Mesenchymal stem cell (in vitro differentiated cells and primary cell): ENCODE data around the gene CD302.

Experiments used
- DNase-seq: peaks from one replicate; pipeline ENCODE4 v3.0.0-alpha.2; 2013
- H2AFZ ChIP-seq: one replicate; pipeline ENCODE4 v1.6.1; 2013; ENCODE audit warnings: low read depth, mild to moderate bottlenecking, control low read depth, inconsistent platforms, low read length, moderate library complexity
- H2AK5ac ChIP-seq: 2 replicates; pipeline ENCODE4 v1.6.1; 2013; ENCODE audit warnings: low read length, moderate library complexity, mild to moderate bottlenecking, inconsistent platforms; ENCODE audit not compliant: severe bottlenecking
- H2BK120ac ChIP-seq: one replicate; pipeline ENCODE4 v1.6.1; 2013; ENCODE audit warnings: low read depth, mild to moderate bottlenecking, inconsistent platforms, low read length, moderate library complexity
- H2BK12ac ChIP-seq, 2 experiments: one replicate each; pipeline ENCODE4 v1.6.1; 2013; ENCODE audit warnings: inconsistent platforms in 2 of 2, low read length in 2 of 2, mild to moderate bottlenecking in 2 of 2, moderate library complexity in 2 of 2, control low read depth in 1 of 2
- H2BK15ac ChIP-seq: one replicate; pipeline ENCODE4 v1.6.1; 2013; ENCODE audit warnings: mild to moderate bottlenecking, low read depth, inconsistent platforms; ENCODE audit not compliant: poor library complexity, severe bottlenecking
- H2BK5ac ChIP-seq: 2 replicates; pipeline ENCODE4 v1.6.1; 2013; ENCODE audit warnings: low read depth, mild to moderate bottlenecking, low read length, control low read depth, inconsistent platforms; ENCODE audit not compliant: poor library complexity, severe bottlenecking
- H3K14ac ChIP-seq, 2 experiments: one replicate each; pipeline ENCODE4 v1.6.1; 2013; ENCODE audit warnings: inconsistent platforms in 2 of 2, low read length in 2 of 2, control low read depth in 1 of 2, mild to moderate bottlenecking in 1 of 2, moderate library complexity in 1 of 2
- H3K18ac ChIP-seq, 2 experiments: one replicate each; pipeline ENCODE4 v1.6.1; 2013; ENCODE audit warnings: inconsistent platforms in 2 of 2, low read length in 2 of 2, control low read depth in 1 of 2, low read depth in 1 of 2, mild to moderate bottlenecking in 1 of 2
- H3K23ac ChIP-seq, 2 experiments: one replicate each; pipeline ENCODE4 v1.6.1; 2013; ENCODE audit warnings: inconsistent platforms in 2 of 2, low read length in 2 of 2, mild to moderate bottlenecking in 2 of 2, moderate library complexity in 2 of 2, control low read depth in 1 of 2
- H3K27ac ChIP-seq: 2 replicates; pipeline ENCODE4 v1.5.1; 2013; ENCODE audit warnings: mild to moderate bottlenecking, moderate library complexity, low read length, control low read depth, inconsistent platforms; ENCODE audit not compliant: poor library complexity, severe bottlenecking
- H3K27me3 ChIP-seq, 2 experiments: 2 replicates each; pipeline versions ENCODE4 v1.6.1 to v1.7.0; 2013; ENCODE audit warnings: low read length in 2 of 2, mild to moderate bottlenecking in 2 of 2, moderate library complexity in 2 of 2, control low read depth in 1 of 2, inconsistent platforms in 1 of 2; ENCODE audit not compliant: control insufficient read depth in 1 of 2, insufficient read depth in 1 of 2
- H3K36me3 ChIP-seq, 2 experiments: 2 replicates each; pipeline versions ENCODE4 v1.6.1 to v1.7.0; 2013; ENCODE audit warnings: low read length in 2 of 2, control low read depth in 1 of 2, inconsistent platforms in 1 of 2, low read depth in 1 of 2, mild to moderate bottlenecking in 1 of 2; ENCODE audit not compliant: insufficient read depth in 2 of 2, control insufficient read depth in 1 of 2
- H3K4ac ChIP-seq, 2 experiments: one replicate each; pipeline ENCODE4 v1.6.1; 2013; ENCODE audit warnings: inconsistent platforms in 2 of 2, low read length in 2 of 2, mild to moderate bottlenecking in 2 of 2, moderate library complexity in 2 of 2, control low read depth in 1 of 2, low read depth in 1 of 2
- H3K4me1 ChIP-seq: 2 replicates; pipeline ENCODE4 v1.6.1; 2013; ENCODE audit warnings: low read depth, low read length, control low read depth; ENCODE audit not compliant: control insufficient read depth, insufficient read depth
- H3K4me2 ChIP-seq: 2 replicates; pipeline ENCODE4 v1.6.1; 2013; ENCODE audit warnings: low read length, mild to moderate bottlenecking, inconsistent platforms; ENCODE audit not compliant: poor library complexity, severe bottlenecking
- H3K4me3 ChIP-seq, 2 experiments: 2 replicates each; pipeline versions ENCODE4 v1.5.1 to v1.7.0; 2013; ENCODE audit warnings: low read length in 2 of 2, mild to moderate bottlenecking in 2 of 2, control low read depth in 1 of 2, low read depth in 1 of 2; ENCODE audit not compliant: insufficient read depth in 1 of 2
- H3K79me1 ChIP-seq: replicated peaks from 2 replicates; pipeline ENCODE4 v1.6.1; 2013; ENCODE audit warnings: mild to moderate bottlenecking, control low read depth, low read length, inconsistent platforms; ENCODE audit not compliant: poor library complexity, severe bottlenecking
- H3K9ac ChIP-seq: 2 replicates; pipeline ENCODE4 v1.7.0; 2013; ENCODE audit warnings: mild to moderate bottlenecking, low read length, moderate library complexity
- H3K9me3 ChIP-seq: 2 replicates; pipeline ENCODE4 v1.7.0; 2013; ENCODE audit warnings: mild to moderate bottlenecking, low read length; ENCODE audit not compliant: control insufficient read depth
- H4K8ac ChIP-seq: one replicate; pipeline ENCODE4 v1.6.1; 2013; ENCODE audit warnings: inconsistent platforms, mild to moderate bottlenecking, low read length, moderate library complexity
- H4K91ac ChIP-seq: one replicate; pipeline ENCODE4 v1.6.1; 2013; ENCODE audit warnings: mild to moderate bottlenecking, low read length, inconsistent platforms
- WGBS: methylation state at CpG from one replicate; pipeline ENCODE4 v1.1.7; 2013; ENCODE audit warnings: mixed read lengths; 5-methylcytosine and 5-hydroxymethylcytosine counted together

Gene CD302

DNA sequence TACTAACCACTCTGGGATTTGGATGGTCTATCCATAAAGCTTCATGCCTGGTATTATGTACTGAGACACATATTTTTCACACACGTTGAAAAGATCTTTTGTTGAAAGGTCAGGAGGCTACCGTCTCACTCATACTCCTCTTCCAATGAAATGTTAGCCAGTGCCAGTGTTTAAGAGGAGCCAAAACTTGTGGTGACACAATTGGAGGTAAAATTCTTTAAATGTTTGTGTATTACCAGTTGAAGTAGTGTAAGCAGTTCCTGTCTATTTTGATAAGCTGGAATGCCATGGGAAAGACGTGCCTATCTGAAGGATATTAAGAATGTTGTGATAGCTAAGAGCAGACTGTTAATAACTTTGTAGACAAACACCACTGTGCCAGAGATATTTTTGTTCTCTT lies 53.6 kb downstream of the CD302 start:
- Histone ChIP-seq H2AK5ac (no peak overlapping the region), H3K4me1 (peaks cover 3% of the 10 kb centered on the region)

DNA sequence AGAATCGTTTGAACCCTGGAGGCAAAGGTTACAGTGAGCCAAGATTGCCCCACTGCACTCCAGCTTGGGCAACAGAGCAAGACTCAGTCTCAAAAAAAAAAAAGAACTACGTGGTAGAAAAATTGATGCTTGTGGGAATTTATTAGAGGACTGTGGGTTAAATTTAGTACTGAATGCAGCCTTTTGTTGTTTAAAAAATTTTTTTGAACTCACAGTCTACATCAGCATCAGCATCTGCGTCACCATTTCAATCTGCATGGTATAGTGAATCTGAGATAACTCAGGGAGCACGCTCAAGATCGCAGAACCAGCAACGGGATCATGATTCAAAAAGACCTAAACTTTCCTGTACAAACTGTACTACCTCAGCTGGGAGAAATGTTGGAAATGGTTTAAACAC lies 55.2 kb downstream of the CD302 start:
- Histone ChIP-seq H3K9ac (no peak overlapping the region), H3K4me2 (no peak overlapping the region), H3K27me3 (no peaks in the 10 kb centered on the region), H2AK5ac (no peak overlapping the region), H2AFZ (no peak overlapping the region), H4K8ac (no peak overlapping the region), H4K91ac (no peak overlapping the region), H3K79me1 (no peaks in the 10 kb centered on the region), H3K4ac (no peak overlapping the region), H2BK120ac (no peak overlapping the region), H2BK5ac (no peak overlapping the region), H3K27ac (no peak overlapping the region), H3K4me3 (no peak overlapping the region), H3K9me3 (no peaks in the 10 kb centered on the region), H3K18ac (no peak overlapping the region), H2BK15ac (no peak overlapping the region), H3K14ac (no peak overlapping the region), H2BK12ac (no peak overlapping the region), H3K36me3 (peaks cover 20 to 95% of the 10 kb centered on the region in 2 experiments), H3K23ac (no peak overlapping the region), H3K4me1 (peaks cover 8% of the 10 kb centered on the region)
- no peak for DNase-seq
- WGBS, result 100% methylated on average over 5 of the region's 6 CpGs

More for the DNA sequence above, 53.6 kb downstream of the CD302 start:
- Histone ChIP-seq H4K91ac (no peak overlapping the region), H2BK5ac (no peak overlapping the region), H3K79me1 (peaks cover 4% of the 10 kb centered on the region), H3K36me3 (peaks cover 13 to 95% of the 10 kb centered on the region in 2 experiments), H3K4me3 (no peak overlapping the region), H3K4me2 (no peak overlapping the region), H2BK120ac (no peak overlapping the region), H3K9ac (no peak overlapping the region), H2AFZ (no peak overlapping the region), H2BK12ac (no peak overlapping the region), H3K18ac (no peak overlapping the region), H3K27me3 (no peaks in the 10 kb centered on the region), H3K14ac (no peak overlapping the region), H3K27ac (peak overlapping the region; percentile 18), H3K4ac (no peak overlapping the region), H3K23ac (no peak overlapping the region), H3K9me3 (no peaks in the 10 kb centered on the region), H4K8ac (no peak overlapping the region), H2BK15ac (no peak overlapping the region)
- 70% methylated on average over 3 of the region's 3 CpGs for WGBS
- DNase-seq, result no peak

DNA sequence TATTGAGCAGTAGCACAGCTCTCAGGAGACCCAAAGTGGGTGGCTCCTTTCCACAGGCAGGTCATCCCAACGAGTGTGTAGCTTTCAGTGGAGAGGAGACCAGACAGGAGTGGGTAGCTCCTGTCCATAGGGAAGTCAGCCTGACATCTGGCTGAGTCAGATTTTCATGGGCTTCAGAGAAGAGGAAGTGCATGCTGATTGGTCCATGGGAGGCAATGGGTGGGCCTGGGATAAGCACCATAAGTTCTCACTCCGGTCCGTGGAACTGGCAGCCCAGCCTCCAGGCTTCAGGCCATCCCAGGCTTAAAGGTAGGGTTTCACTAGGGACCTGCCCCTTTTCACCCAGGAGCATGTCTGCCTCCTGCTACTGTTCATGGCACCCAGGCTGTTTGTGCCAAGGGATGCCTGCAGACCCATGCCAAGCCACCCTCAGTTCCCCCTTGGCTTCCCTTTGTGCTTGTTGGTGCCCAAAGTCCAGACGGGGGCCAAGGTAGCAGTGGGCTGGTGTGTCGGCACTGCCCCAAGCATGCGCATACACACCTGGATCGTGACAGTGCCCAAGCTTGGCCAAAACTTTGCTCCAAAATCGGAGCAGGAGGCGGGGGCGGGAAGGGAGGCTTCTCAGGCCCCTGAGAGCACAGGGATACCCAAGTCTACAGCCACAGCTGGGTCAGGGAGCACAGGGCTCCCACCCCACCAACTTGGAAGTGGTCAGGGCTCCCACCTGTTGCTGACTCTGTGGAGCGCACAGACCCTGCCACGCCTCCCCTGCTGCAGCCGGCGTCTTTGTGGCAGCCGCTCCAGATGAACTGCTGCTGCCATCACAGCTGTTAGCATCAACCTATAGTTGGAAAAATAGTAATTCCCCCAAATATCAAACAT lies 59.3 kb downstream of the CD302 start:
- Histone ChIP-seq H3K36me3 (peaks cover 27 to 98% of the 10 kb centered on the region in 2 experiments), H4K91ac (no peak overlapping the region), H3K9ac (no peak overlapping the region), H3K18ac (no peak overlapping the region), H3K4me3 (no peak overlapping the region), H2BK5ac (no peak overlapping the region), H2BK12ac (no peak overlapping the region), H3K4me1 (peaks cover 5% of the 10 kb centered on the region), H3K79me1 (peaks cover 4% of the 10 kb centered on the region), H3K23ac (peak overlapping the region in 1 of 2 experiments; percentile 3), H2AFZ (no peak overlapping the region), H2BK120ac (no peak overlapping the region), H2AK5ac (no peak overlapping the region), H3K27me3 (no peaks in the 10 kb centered on the region), H3K14ac (no peak overlapping the region), H2BK15ac (no peak overlapping the region), H3K4me2 (no peak overlapping the region), H3K27ac (no peak overlapping the region), H3K9me3 (no peaks in the 10 kb centered on the region), H3K4ac (no peak overlapping the region), H4K8ac (peak overlapping the region; percentile 10)
- WGBS, result 95% methylated on average over 15 of the region's 15 CpGs
- DNase-seq, result no peak

DNA sequence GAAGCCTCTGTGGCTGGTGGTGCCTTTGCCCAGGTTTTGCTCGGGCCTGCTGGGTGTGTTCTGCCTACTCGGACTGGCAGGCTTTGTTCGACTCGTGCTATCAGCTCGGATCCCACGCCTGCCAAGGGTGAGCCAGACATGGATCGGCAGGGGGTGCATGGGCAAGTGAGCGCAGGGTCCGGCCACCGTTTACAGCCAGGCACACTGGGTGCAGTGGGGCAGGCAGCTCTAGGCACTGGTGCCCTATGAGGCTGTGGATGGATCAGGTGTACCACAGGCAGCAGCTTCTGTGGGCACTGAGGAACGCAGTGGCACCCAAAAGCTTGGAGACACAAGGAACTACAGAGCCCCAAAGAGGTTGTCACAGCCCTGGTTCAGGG lies 60.1 kb downstream of the CD302 start:
- peaks cover 7% of the 10 kb centered on the region for H3K4me1 ChIP-seq
- H4K91ac ChIP-seq, result no peak overlapping the region
- no peak overlapping the region for H3K4me3 ChIP-seq
- no peak overlapping the region for H2BK15ac ChIP-seq
- H3K79me1 ChIP-seq, result peaks cover 4% of the 10 kb centered on the region
- H3K14ac ChIP-seq, result no peak overlapping the region
- WGBS, result 99% methylated on average over 11 of the region's 11 CpGs
- no peak overlapping the region for H2AFZ ChIP-seq
- H3K4me2 ChIP-seq, result no peak overlapping the region
- H2BK120ac ChIP-seq, result no peak overlapping the region
- no peak overlapping the region for H4K8ac ChIP-seq
- H2AK5ac ChIP-seq, result no peak overlapping the region
- no peak for DNase-seq
- H2BK5ac ChIP-seq, result no peak overlapping the region
- no peak overlapping the region for H3K27ac ChIP-seq
- H3K18ac ChIP-seq, result no peak overlapping the region
- H2BK12ac ChIP-seq, result no peak overlapping the region
- no peak overlapping the region for H3K23ac ChIP-seq
- no peaks in the 10 kb centered on the region for H3K27me3 ChIP-seq
- H3K9ac ChIP-seq, result no peak overlapping the region
- H3K9me3 ChIP-seq, result no peaks in the 10 kb centered on the region
- peaks cover 31 to 97% of the 10 kb centered on the region in 2 experiments for H3K36me3 ChIP-seq
- H3K4ac ChIP-seq, result no peak overlapping the region
